ENCODE data around the gene KLF4. TPM values are rescaled to one million over a fixed set of nuclear protein-coding genes. Genes with fewer than 3 reads are reported as not detected.

The KLF4 gene
- total RNA-seq, 1 experiment from 2014 or later, result 7.1 TPM

GRCh38 chr9:107435415-107435814, 54.2 kb downstream of the KLF4 start:
- Histone ChIP-seq H2BK5ac (ENCODE audit: insufficient read length, low read length) (no peak overlapping the region), H2BK20ac (ENCODE audit: low read depth, low read length, poor library complexity, severe bottlenecking) (no peak overlapping the region), H3K9ac (ENCODE audit: extremely low read depth, insufficient read length, low read length) (no peak overlapping the region), H3K4ac (ENCODE audit: low read depth, low read length) (no peak overlapping the region), H2BK120ac (ENCODE audit: low read depth, low read length, poor library complexity, severe bottlenecking) (no peak overlapping the region), H4K91ac (ENCODE audit: insufficient read length, low read depth, low read length) (no peak overlapping the region), H2BK12ac (ENCODE audit: insufficient read length, low read depth, low read length) (no peak overlapping the region), H3K14ac (ENCODE audit: insufficient read depth, low read length) (no peak overlapping the region), H3K23me2 (ENCODE audit: insufficient read length, low read depth, low read length, poor library complexity, severe bottlenecking) (no peaks in the 10 kb centered on the region), H3K27ac (ENCODE audit: insufficient read length, low read depth, low read length) (no peak overlapping the region), H3K79me1 (ENCODE audit: insufficient read depth, low read depth, low read length, poor library complexity, severe bottlenecking) (no peaks in the 10 kb centered on the region), H3K23ac (ENCODE audit: insufficient read length, low read depth, low read length) (no peak overlapping the region), H3K9me3 (ENCODE audit: control insufficient read depth, low read depth, low read length) (no peaks in the 10 kb centered on the region), H3K4me2 (ENCODE audit: insufficient read depth, insufficient read length, low read length) (no peak overlapping the region), H3T11ph (ENCODE audit: low read length) (no peak overlapping the region), H2BK15ac (ENCODE audit: low read depth, low read length) (no peak overlapping the region), H2AFZ (ENCODE audit: low read length) (no peak overlapping the region), H4K20me1 (ENCODE audit: control insufficient read depth, insufficient read depth, insufficient read length) (no peaks in the 10 kb centered on the region), H3K79me2 (ENCODE audit: insufficient read depth, low read length) (no peaks in the 10 kb centered on the region), H4K8ac (replicated peaks; ENCODE audit: insufficient read length, low read depth, low read length) (no peak overlapping the region), H3K18ac (ENCODE audit: insufficient read length, low read depth, low read length) (no peak overlapping the region), H3K56ac (ENCODE audit: insufficient read length, low read depth, low read length) (no peak overlapping the region), H3K27me3 (ENCODE audit: insufficient read depth, low read length) (no peaks in the 10 kb centered on the region), H2AK5ac (ENCODE audit: insufficient read length, low read length) (no peak overlapping the region), H3K4me1 (ENCODE audit: insufficient read depth, low read length) (peaks cover 3% of the 10 kb centered on the region; the same call in 1 of the 2 replicates), H4K5ac (ENCODE audit: insufficient read length, low read depth, low read length) (no peak overlapping the region)
- Mint-ChIP-seq H3K4me3 (no peak overlapping the region), H3K36me3 (ENCODE audit: insufficient read depth in 1 of 3, low read depth in 3 of 3) (no peaks in the 10 kb centered on the region), H3K4me1 (peaks cover 20 to 40% of the 10 kb centered on the region in 2 experiments), H3K9me3 (no peaks in the 10 kb centered on the region), H3K27me3 (ENCODE audit: low read depth) (no peaks in the 10 kb centered on the region), H3K27ac (no peak overlapping the region)
- WGBS (ENCODE audit: extremely low coverage, insufficient read length, low lambda C conversion rate), result no CpG with 5 or more reads among the region's 1 CpG
- TF ChIP-seq CTCF (conservative IDR thresholded peaks at IDR 0.05), result no peak
- DNase-seq, result no peak

Other genes with a start within 250 kb of the KLF4 start
- 154 and 165 TPM in 2 replicates for gene RAD23B, start 206.5 kb downstream of the KLF4 start, total RNA-seq (2021)

Measured in H9 (cell line).